Bronchial epithelial cell (primary cell): Measurements from ENCODE around the gene S100A6. TPM values are rescaled to one million over a fixed set of nuclear protein-coding genes. Genes with fewer than 3 reads are reported as not detected.
"Not testable (repeated sequence)": the region's sequence is repeated elsewhere in the genome, so short reads cannot be mapped to it uniquely, and the experiment has no call there.

ENCODE experiments used
- DNase-seq: peaks from one replicate; pipeline ENCODE4 v3.0.0-alpha.2; 2010; ENCODE audit warnings: low read depth
- FAIRE-seq: peaks from 2 replicates; lab custom pipeline; 2011; peaks lifted over from hg19 to GRCh38; lab: Jason Lieb, UNC
- H3K27me3 ChIP-seq: 2 replicates; pipeline ENCODE4 v1.5.1; 2011; ENCODE audit warnings: low read length; ENCODE audit not compliant: control insufficient read depth, insufficient read depth
- H3K36me3 ChIP-seq: 2 replicates; pipeline ENCODE4 v1.5.1; 2011; ENCODE audit warnings: low read length; ENCODE audit not compliant: control insufficient read depth, insufficient read depth
- H3K4me3 ChIP-seq: 2 replicates; pipeline ENCODE4 v1.5.1; 2011; ENCODE audit warnings: mild to moderate bottlenecking, low read depth, low read length, control low read depth
- total RNA-seq: library from RNA; depleted of rRNA; stranded (reverse); fragments of >200 nt; gene quantifications from 2 replicates; pipeline ENCODE4 v1.2.1, GENCODE V29; 2014
- TF ChIP-seq, protein P1 (sequence below): IDR thresholded peaks from 2 replicates; pipeline ENCODE4 v1.5.1; 2011; ENCODE audit warnings: mild to moderate bottlenecking, moderate library complexity, low read length, control low read depth, inconsistent platforms; ENCODE audit not compliant: insufficient read depth, severe bottlenecking

S100A6 gene
- total RNA-seq, 1 donor from 2014 or later = 2,948 TPM

DNA sequence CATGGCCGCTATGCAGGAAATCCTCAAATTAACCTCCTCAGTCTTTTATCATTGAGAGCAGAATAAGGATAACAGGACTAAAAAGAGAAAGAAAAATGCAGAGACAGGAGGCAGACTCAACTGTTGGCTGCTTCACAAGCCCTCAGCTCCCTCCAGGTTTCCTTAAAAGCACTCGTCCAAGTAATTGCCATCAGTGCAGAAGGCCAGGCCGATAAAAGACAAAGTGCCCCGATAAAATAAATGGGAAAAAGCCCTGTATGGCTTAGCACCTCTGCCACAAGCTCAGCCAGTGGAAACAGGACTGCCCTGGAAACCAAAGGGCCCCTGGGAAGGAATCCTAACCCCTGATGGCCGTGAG lies 8.1 kb downstream of the S100A6 start:
- FAIRE-seq (no peak), DNase-seq (no peak)
- H3K4me3 ChIP-seq = no peak overlapping the region
- no peaks in the 10 kb centered on the region for H3K27me3 ChIP-seq
- no peaks in the 10 kb centered on the region for H3K36me3 ChIP-seq
- TF ChIP-seq, protein P1, sequence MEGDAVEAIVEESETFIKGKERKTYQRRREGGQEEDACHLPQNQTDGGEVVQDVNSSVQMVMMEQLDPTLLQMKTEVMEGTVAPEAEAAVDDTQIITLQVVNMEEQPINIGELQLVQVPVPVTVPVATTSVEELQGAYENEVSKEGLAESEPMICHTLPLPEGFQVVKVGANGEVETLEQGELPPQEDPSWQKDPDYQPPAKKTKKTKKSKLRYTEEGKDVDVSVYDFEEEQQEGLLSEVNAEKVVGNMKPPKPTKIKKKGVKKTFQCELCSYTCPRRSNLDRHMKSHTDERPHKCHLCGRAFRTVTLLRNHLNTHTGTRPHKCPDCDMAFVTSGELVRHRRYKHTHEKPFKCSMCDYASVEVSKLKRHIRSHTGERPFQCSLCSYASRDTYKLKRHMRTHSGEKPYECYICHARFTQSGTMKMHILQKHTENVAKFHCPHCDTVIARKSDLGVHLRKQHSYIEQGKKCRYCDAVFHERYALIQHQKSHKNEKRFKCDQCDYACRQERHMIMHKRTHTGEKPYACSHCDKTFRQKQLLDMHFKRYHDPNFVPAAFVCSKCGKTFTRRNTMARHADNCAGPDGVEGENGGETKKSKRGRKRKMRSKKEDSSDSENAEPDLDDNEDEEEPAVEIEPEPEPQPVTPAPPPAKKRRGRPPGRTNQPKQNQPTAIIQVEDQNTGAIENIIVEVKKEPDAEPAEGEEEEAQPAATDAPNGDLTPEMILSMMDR = no peak

DNA sequence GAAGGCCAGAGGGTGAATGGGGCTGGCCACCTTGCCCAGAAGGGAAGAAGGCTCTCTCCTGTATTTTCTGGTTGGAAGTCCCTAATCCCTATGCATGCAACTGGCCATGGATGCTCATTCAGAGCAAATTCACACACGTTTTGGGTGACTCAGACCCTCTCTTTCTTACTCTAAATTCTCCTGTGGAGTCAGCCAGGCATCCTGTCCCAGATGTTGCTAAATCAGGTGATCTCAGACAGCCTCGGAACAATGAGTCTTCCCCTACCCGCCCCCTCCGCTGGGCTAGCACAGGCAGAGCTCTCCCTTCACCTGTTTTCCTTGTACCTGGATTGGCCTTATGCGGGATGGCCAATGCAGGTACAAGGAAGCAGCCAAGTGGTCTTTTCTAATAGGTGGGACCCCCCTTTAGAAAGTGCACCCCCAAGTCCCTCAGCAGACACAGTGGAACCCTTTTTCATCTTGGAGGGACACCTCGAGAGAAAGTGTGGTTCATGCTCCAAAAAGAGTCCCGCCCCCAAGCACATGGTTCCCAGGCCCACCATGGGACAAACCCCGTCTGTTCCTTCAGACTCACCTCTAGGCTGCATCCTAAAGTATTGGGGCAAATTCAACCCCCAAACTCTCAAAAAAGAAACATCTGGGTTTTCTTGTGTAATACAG lies 8.6 kb downstream of the S100A6 start:
- Histone ChIP-seq H3K36me3 (no peaks in the 10 kb centered on the region), H3K27me3 (no peaks in the 10 kb centered on the region), H3K4me3 (no peak overlapping the region)
- FAIRE-seq = peak; percentile 90
- peak; percentile 98 for DNase-seq
- TF ChIP-seq, protein P1 = no peak

DNA sequence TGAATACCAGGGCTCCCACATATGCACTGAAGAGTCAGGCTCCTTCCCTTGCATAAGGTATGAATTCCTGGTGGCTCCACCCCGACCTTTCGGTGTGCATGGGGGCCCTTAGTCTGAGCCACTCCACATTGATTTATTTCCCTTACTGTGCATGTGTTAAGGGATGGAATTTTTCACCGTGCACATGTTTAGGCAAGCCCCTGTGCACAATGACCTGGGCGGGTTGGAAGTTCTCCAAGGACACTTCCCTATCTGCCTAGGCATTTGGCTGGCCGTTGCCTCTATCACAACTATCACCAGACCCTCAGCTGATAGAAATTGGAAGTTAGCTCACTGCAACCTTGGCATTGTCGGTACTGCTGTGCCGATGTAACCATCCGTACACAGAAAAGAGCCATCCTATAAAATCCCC lies 9.7 kb downstream of the S100A6 start:
- FAIRE-seq = peak; percentile 97

DNA sequence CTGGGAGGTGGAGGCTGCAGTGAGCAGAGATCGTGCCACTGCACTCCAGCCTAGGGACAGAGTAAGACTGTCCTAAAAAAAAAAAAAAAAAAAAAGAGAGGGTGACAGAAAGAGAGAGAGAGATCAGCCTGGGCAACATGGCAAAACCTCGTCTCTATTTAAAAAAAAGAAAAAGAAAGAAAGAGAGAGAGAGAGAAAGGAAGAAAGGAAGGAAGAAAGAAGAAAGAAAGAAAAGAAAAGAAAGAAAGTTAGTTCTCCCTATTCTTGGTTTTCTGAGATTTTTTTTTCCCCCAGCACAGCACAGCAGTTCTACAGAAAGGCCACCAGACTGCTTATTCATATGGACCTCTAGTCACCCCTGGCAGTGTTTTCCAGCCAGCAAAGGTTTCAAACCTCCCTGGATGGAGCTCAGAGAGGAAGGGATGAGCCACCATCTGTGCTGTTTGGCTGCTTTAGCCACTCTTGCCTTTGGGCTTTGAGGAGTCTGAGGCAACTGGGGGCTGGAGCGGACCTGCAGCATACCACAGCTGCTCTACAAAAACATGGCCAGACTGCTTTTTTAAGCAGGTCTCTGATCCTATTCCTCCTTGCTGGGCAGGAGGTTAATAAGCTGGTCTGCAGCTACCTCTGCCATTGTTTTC lies 10.6 kb downstream of the S100A6 start:
- TF ChIP-seq, protein P1 = no peak
- H3K4me3 ChIP-seq = no peak overlapping the region
- peak; percentile 44 for DNase-seq

More for the DNA sequence above, 9.7 kb downstream of the S100A6 start:
- TF ChIP-seq, protein P1 = no peak
- Histone ChIP-seq H3K36me3 (no peaks in the 10 kb centered on the region), H3K4me3 (no peak overlapping the region), H3K27me3 (no peaks in the 10 kb centered on the region)
- peak; percentile 93 for DNase-seq

DNA sequence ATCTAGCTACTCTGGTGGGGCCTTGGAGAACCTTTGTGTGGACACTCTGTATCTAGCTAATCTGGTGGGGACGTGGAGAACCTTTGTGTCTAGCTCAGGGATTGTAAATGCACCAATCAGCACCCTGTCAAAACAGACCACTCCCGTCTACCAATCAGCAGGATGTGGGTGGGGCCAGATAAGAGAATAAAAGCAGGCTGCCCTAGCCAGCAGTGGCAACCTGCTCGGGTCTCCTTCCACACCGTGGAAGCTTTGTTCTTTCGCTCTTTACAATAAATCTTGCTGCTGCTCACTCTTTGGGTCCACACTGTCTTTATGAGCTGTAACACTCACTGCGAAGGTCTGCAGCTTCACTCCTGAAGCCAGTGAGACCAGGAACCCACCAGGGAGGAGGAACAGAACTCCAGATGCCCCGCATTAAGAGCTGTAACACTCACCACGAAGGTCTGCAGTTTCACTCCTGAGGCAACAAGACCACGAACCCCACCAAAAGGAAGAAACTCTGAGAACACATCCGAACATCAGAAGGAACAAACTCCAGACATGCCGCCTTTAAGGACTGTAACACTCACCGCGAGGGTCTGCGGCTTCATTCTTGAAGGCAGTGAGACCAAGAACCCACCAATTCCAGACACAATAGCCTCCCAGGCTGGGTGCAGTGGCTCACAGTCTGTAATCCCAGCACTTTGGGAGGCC lies 13.3 kb downstream of the S100A6 start:
- not testable (repeated sequence) for H3K4me3 ChIP-seq, DNase-seq, H3K27me3 ChIP-seq, FAIRE-seq, H3K36me3 ChIP-seq

More for the DNA sequence above, 10.6 kb downstream of the S100A6 start:
- Histone ChIP-seq H3K27me3 (no peaks in the 10 kb centered on the region), H3K36me3 (no peaks in the 10 kb centered on the region)
- no peak for FAIRE-seq

DNA sequence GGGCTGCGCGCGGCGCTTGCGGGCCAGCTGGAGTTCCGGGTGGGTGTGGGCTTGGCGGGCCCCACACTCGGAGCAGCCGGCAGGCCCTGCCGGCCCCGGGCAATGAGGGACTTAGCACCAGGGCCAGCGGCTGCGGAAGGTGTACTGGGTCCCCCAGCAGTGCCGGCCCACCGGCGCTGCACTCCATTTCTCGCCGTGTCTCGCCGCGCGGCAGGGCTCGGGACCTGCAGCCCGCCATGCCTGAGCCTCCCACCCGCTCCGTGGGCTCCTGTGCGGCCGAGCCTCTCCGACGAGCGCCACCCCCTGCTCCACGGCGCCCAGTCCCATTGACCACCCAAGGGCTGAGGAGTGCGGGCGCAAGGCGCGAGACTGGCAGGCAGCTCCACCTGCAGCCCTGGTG lies 14.0 kb downstream of the S100A6 start:
- not testable (repeated sequence) for DNase-seq, H3K27me3 ChIP-seq, H3K4me3 ChIP-seq, FAIRE-seq, H3K36me3 ChIP-seq
